Naive B cell (primary cell): Measurements from ENCODE around the gene MRPL11. TPM values are rescaled to one million over a fixed set of nuclear protein-coding genes. Genes with fewer than 3 reads are reported as not detected.

ENCODE experiments used
- ATAC-seq, 2 donors: fragments of 150-1000 bp; cut with Tn5 transposase; 2 replicates each; pipeline ENCODE4 v1.10.0; 2021; ENCODE audit warnings: low read depth in 2 of 2, mild to moderate bottlenecking in 2 of 2, moderate library complexity in 2 of 2
- DNase-seq: peaks from one replicate; pipeline ENCODE4 v3.0.0; 2022
- H3K27ac Mint-ChIP-seq, 6 donors: one replicate each; pipeline ENCODE4 v1.8.0; 2020 to 2022; ENCODE audit warnings: mild to moderate bottlenecking in 6 of 6, mixed read lengths in 6 of 6, moderate library complexity in 5 of 6, inconsistent platforms in 2 of 6
- H3K27me3 Mint-ChIP-seq, 3 donors: one replicate each; pipeline ENCODE4 v1.8.0; 2021 to 2022; ENCODE audit warnings: mixed read lengths in 3 of 3, mild to moderate bottlenecking in 1 of 3
- H3K36me3 Mint-ChIP-seq, 2 donors: one replicate each; pipeline ENCODE4 v1.8.0; 2020 to 2022; ENCODE audit warnings: mixed read lengths in 2 of 2, inconsistent platforms in 1 of 2, mild to moderate bottlenecking in 1 of 2
- H3K4me1 Mint-ChIP-seq, 3 donors: one replicate each; pipeline ENCODE4 v1.8.0; 2020 to 2022; ENCODE audit warnings: mixed read lengths in 3 of 3, inconsistent platforms in 1 of 3, mild to moderate bottlenecking in 1 of 3, moderate library complexity in 1 of 3
- H3K4me3 Mint-ChIP-seq, 8 donors: one replicate each; pipeline ENCODE4 v1.8.0; 2020 to 2022; ENCODE audit warnings: mild to moderate bottlenecking in 8 of 8, mixed read lengths in 8 of 8, moderate library complexity in 8 of 8, inconsistent platforms in 2 of 8
- H3K9me3 Mint-ChIP-seq, 7 donors: one replicate each; pipeline ENCODE4 v1.8.0; 2020 to 2022; ENCODE audit warnings: mixed read lengths in 7 of 7, mild to moderate bottlenecking in 5 of 7, inconsistent platforms in 2 of 7, moderate library complexity in 1 of 7
- polyA plus RNA-seq, 6 donors: library from polyadenylated mRNA; unstranded; fragments of 300-500 nt; fragmentation: Illumina TruSeq; gene quantifications; one replicate each; pipeline ENCODE4 v1.2.3, GENCODE V29; 2021; ENCODE audit warnings: low read depth in 6 of 6

MRPL11 gene
- polyA plus RNA-seq, 6 donors from 2014 or later, result 69.1 to 95.1 (median 75.1) TPM

DNA sequence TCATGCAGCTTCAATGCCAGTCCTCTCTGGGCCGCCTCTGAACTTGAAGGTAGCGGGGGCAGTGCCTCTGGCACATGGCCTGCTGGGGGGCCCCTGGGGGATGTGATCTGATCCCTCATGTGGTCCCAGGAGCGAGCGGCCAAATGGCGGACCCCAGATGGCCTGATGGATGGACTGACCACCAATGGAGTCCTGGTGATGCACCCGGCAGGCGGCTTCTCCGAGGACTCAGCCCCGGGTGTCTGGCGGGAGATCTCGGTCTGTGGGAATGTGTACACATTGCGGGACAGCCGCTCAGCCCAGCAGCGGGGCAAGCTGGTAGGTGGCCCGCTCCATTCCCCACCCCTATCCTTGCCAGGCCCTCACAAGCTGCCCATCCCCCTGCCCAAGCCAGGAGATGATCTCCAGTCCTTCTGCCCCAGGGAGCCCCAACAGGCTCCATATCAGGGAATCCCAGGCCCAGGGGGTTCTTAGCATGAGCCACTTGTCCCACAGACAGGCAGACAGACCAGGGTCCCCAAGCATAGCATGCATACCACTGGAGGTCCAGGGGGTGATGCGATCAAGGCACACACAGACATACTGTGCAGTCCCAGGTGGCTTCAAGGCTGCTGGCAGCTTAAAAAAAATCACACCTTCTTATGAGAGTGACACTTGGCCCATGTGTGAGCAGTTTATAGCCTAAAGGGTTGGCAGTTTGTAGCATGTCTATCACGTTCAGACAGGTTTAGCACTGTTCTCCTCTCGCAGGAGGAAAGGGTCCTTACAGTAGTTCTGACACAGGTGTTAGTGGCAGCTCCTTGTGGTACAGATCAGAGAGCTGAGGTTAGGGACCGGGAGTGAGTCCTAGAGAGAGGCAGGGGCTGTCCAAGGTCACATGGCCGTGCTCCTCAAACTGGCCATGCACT is 35.2 kb upstream of the MRPL11 start:
- H3K9me3 Mint-ChIP-seq, result no peaks in the 10 kb centered on the region
- no peaks in the 10 kb centered on the region for H3K27me3 Mint-ChIP-seq
- DNase-seq (no peak), ATAC-seq (no peak)
- no peaks in the 10 kb centered on the region for H3K36me3 Mint-ChIP-seq
- H3K27ac Mint-ChIP-seq, result no peak overlapping the region
- peaks cover 8 to 18% (median 17%) of the 10 kb centered on the region in 3 donors for H3K4me1 Mint-ChIP-seq
- H3K4me3 Mint-ChIP-seq, result no peak overlapping the region

DNA sequence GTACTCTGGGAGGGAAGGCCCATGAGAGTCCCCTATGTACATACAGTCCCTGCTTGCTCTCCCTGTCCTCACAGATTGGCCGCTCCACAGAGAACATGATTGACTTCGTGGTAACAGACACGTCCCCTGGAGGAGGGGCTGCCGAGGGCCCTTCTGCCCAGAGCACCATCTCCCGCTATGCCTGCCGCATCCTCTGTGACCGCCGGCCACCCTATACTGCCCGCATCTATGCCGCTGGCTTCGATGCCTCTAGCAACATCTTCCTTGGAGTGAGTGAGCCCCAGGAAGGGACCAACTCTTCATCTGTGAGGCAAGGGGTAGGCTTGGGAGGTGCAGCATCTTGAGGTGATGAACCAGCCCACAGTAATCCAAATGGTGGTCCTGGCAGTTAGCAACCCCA is 34.5 kb upstream of the MRPL11 start:
- DNase-seq (no peak), ATAC-seq (no peak)
- H3K4me1 Mint-ChIP-seq, result peaks cover 10 to 15% (median 12%) of the 10 kb centered on the region in 3 donors
- H3K4me3 Mint-ChIP-seq, result peak overlapping the region in 1 of 8 donors; percentile 21
- no peak overlapping the region for H3K27ac Mint-ChIP-seq
- no peaks in the 10 kb centered on the region for H3K27me3 Mint-ChIP-seq
- H3K9me3 Mint-ChIP-seq, result no peaks in the 10 kb centered on the region
- no peaks in the 10 kb centered on the region for H3K36me3 Mint-ChIP-seq

DNA sequence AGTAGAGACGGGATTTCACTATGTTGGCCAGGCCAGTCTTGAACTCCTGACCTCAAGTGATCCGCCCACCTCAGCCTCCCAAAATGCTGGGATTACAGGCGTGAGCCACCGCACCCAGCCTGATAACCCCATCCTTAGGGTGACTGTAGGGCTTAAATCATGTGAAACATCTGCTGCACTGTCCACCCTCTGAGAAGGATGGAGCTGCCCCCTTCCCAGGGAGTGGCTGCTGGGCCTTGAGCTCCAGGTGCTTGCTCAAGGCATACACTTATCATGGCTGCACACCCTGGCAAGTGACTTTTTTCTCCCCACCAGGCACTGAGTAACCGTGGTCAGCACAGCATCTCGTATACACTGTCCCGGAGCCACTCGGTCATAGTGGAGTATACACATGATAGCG is 33.4 kb upstream of the MRPL11 start:
- no peaks in the 10 kb centered on the region for H3K27me3 Mint-ChIP-seq

DNA sequence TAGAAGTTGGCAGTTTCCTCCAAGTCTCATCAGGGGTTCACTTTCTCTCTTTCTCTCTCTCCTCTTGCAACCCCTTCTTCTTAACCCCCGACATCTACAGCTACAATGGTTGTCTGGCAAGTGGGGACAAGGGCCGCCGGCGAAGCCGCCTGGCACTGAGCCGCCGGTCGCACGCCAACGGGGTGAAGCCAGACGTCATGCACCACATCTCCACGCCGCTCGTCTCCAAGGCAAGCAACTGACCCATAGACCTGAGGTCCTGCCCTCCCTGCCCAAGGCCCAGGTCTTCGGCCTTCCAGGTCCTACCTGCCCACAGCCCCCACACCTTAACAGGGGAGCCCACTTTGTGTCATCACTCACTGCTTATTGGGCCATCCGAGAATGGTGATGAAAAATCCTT is 32.5 kb upstream of the MRPL11 start:
- Mint-ChIP-seq H3K4me1 (peaks cover 12 to 18% (median 16%) of the 10 kb centered on the region in 3 donors), H3K27ac (no peak overlapping the region), H3K36me3 (no peaks in the 10 kb centered on the region), H3K4me3 (peak overlapping the region in 1 of 8 donors; percentile 52), H3K9me3 (no peaks in the 10 kb centered on the region), H3K27me3 (no peaks in the 10 kb centered on the region)
- no peak for ATAC-seq
- DNase-seq, result no peak

More for the DNA sequence above, 33.4 kb upstream of the MRPL11 start:
- no peak for ATAC-seq
- no peaks in the 10 kb centered on the region for H3K9me3 Mint-ChIP-seq
- peak overlapping the region in 1 of 8 donors; percentile 30 for H3K4me3 Mint-ChIP-seq
- H3K27ac Mint-ChIP-seq, result no peak overlapping the region
- peaks cover 11 to 19% (median 13%) of the 10 kb centered on the region in 3 donors for H3K4me1 Mint-ChIP-seq
- H3K36me3 Mint-ChIP-seq, result no peaks in the 10 kb centered on the region
- DNase-seq, result no peak

DNA sequence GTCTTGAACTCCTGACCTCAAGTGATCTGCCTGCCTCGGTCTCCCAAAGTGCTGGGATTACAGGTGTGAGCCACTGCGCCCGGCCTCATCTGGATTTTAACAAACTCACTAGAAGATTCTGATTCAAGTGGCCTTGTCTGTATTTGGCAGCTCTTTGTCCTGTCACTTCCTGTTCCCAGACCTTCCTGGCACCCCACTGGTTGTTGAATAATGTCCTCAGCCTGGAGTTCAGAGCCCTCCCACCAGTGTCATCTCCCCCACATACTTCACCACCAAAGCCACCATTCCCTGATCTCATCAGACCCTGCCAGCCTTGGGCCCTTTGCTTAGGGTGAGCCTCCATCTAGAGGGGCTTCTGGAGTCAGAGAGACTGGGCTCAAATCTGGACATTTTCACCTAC is 31.4 kb upstream of the MRPL11 start:
- no peaks in the 10 kb centered on the region for H3K36me3 Mint-ChIP-seq
- ATAC-seq (no peak), DNase-seq (no peak)
- H3K9me3 Mint-ChIP-seq, result no peaks in the 10 kb centered on the region
- peak overlapping the region in 1 of 8 donors; percentile 52 for H3K4me3 Mint-ChIP-seq
- peak overlapping the region in 2 of 6 donors; percentile 42 for H3K27ac Mint-ChIP-seq
- H3K27me3 Mint-ChIP-seq, result no peaks in the 10 kb centered on the region
- peaks cover 23 to 29% (median 28%) of the 10 kb centered on the region in 3 donors for H3K4me1 Mint-ChIP-seq

DNA sequence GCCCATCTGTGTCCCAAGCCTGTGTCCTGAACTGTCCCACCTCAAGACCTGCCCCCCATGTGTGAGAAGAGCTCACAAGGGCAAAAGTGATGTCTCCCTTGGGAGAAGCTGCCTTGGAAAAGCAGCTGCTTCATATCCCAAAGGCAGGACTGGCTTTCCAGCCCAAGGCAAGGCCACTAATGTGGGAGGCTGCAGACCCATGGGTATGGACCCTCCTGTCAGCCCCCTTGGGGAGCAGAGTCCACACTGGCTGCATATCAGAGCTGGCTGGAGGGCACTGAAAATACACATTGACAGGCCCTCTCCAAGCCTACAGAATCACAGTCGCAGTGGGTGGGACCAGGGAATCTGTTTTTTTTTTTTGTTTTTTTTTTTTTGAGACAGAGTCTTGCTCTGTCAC is 30.8 kb upstream of the MRPL11 start:
- Mint-ChIP-seq H3K4me3 (peak overlapping the region in 2 of 8 donors; percentile 35 to 89), H3K27ac (no peak overlapping the region), H3K36me3 (no peaks in the 10 kb centered on the region), H3K9me3 (no peaks in the 10 kb centered on the region), H3K27me3 (no peaks in the 10 kb centered on the region), H3K4me1 (peaks cover 25 to 33% (median 30%) of the 10 kb centered on the region in 3 donors)
- DNase-seq (no peak), ATAC-seq (no peak)

DNA sequence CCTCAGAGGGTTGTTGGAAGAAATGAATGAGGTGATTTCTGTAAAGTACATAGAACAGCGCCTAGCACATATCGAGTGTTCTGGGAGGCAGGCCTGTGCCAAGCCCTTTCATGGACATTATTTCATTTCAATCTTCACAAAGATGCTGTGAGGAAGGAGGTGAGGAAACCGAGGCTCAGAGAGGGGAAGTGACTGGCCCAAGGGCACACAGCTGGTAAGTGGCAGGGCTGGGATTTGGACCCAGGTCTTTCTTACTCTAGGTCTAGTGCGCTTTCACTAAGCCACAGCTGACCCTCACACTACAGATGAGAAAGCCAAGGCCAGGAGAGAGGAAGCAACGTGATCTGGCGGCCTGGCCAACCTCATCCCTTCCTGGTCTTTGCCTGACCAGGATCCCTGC is 30.0 kb upstream of the MRPL11 start:
- no peaks in the 10 kb centered on the region for H3K9me3 Mint-ChIP-seq
- no peak for DNase-seq
- peaks cover 25 to 35% (median 30%) of the 10 kb centered on the region in 3 donors for H3K4me1 Mint-ChIP-seq
- no peak for ATAC-seq
- no peaks in the 10 kb centered on the region for H3K36me3 Mint-ChIP-seq
- no peaks in the 10 kb centered on the region for H3K27me3 Mint-ChIP-seq
- peak overlapping the region; percentile 28 to 95 (median 79) for H3K4me3 Mint-ChIP-seq
- peak overlapping the region in 1 of 6 donors; percentile 49 for H3K27ac Mint-ChIP-seq

DNA sequence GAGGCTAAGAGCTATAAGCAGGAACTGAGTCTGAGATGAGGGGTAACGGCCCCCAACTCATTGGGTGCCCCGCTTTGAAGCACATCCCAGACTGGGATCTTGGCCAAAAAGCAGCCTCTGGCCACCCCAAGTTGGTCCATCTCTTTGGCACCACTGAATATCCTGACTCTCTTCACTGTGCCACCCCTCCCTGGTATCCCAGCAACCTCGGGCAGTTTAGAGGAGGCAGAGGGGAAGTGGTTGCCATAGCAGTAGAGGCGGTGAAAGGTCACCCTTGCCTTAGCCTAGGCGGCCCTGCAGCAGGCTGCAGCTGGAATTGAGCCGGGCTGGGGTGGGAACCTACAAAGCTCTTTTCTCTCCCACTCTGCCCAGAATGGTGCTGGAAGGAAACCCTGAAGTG is 29.1 kb upstream of the MRPL11 start:
- Mint-ChIP-seq H3K27me3 (no peaks in the 10 kb centered on the region), H3K4me3 (peak overlapping the region; percentile 79 to 96 (median 90)), H3K36me3 (no peaks in the 10 kb centered on the region), H3K4me1 (peaks cover 25 to 41% (median 33%) of the 10 kb centered on the region in 3 donors), H3K9me3 (peaks cover 0 to 1% (median 0%) of the 10 kb centered on the region in 7 donors), H3K27ac (peak overlapping the region in 3 of 6 donors; percentile 70 to 88 (median 70))
- DNase-seq, result no peak
- ATAC-seq, result no peak

DNA sequence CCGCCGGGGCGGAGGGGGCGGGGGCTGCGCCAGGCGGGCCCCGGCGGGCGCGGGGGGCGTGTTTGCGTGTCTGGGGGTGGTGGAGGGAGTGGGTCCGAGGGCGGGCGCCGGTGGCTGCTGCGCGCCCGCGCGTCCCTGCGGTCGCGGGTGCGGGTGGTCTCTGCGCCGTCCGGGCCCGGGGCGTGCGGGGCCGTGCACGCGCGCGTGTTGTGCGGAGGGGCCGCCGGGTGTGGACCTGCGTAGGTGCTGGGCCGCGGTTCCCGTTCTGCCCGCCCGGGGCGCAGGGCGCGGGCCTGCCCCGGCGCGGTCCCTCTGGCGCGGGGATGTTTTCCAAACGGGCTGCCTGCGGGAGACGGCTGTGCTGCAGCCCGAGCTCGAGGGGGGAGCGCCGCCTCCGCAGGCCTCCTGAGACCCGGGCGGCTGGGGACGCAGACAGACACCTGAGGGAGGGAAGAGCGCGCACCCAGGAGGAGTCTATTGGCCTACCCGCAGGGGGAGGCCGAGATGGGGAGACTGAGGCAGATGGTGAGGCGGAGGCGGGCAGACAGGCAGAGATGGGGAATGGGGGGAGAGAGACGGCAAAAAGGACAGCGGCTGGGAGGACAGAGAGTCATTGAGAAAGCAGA is 28.5 kb upstream of the MRPL11 start:
- H3K4me1 Mint-ChIP-seq, result peaks cover 25 to 44% (median 39%) of the 10 kb centered on the region in 3 donors
- peaks cover 0 to 1% (median 0%) of the 10 kb centered on the region in 7 donors for H3K9me3 Mint-ChIP-seq
- DNase-seq, result no peak
- H3K36me3 Mint-ChIP-seq, result no peaks in the 10 kb centered on the region
- peak; percentile 59 to 60 for ATAC-seq
- H3K27ac Mint-ChIP-seq, result peak overlapping the region in 5 of 6 donors; percentile 70 to 93 (median 78)
- peak overlapping the region; percentile 79 to 96 (median 90) for H3K4me3 Mint-ChIP-seq
- H3K27me3 Mint-ChIP-seq, result no peaks in the 10 kb centered on the region

DNA sequence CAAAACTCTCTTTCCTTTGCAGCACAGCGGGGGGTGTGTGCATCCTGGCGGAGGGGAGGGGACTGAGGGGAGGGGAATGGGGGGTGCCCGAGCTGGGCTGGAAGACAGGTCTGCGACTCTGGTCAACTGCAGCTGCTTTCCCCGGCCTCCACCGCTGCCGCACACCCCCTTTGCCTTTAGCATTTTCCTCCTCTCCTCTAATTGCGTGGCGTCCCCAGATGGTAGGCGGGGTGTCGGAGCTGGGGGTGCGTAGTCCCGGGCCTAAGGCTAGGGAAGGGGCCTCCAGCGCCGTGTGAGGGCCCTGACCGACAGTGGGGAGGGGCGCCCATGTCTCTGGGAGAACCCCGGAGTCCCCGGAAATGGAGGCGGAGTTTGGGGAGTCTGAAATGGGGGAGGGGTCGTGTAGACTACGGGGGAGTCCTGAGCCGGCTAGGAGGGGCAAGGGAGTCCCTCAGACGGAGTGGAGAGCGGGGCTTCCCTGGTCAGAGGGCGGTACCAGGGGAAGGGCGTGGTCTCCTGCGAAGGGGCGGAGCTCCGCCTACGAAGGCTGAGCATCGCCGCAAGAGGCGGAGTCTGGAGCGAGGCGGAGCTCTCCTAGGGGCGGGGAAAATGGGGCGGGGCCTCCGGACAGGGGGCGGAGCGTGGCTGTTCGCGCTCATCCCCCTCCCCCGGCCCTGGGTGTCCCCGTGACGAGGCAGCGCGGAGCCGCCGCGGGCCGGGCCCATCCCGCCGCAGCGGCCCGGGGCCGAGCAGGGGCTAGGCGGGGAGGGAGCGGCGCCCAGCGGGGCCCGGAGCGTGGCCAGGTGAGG is 27.8 kb upstream of the MRPL11 start, which contains the start of gene PELI3:
PELI3 (plus strand) TSS at position 681 of the 809 bp plus-strand sequence. CDS start 1,224 bp downstream, outside the sequence.
- H3K27ac Mint-ChIP-seq, result peak within 1 kb of the TSS; percentile 88 to 97 (median 92)
- peak; percentile 82 to 83 for ATAC-seq
- peak; percentile 91 for DNase-seq
- H3K27me3 Mint-ChIP-seq, result no peaks in the 10 kb centered on the region
- no peaks in the 10 kb centered on the region for H3K36me3 Mint-ChIP-seq
- peaks cover 0 to 1% (median 0%) of the 10 kb centered on the region in 7 donors for H3K9me3 Mint-ChIP-seq
- H3K4me1 Mint-ChIP-seq, result peaks cover 28 to 50% (median 46%) of the 10 kb centered on the region in 3 donors
- peak within 1 kb of the TSS; percentile 89 to 96 (median 92) for H3K4me3 Mint-ChIP-seq

DNA sequence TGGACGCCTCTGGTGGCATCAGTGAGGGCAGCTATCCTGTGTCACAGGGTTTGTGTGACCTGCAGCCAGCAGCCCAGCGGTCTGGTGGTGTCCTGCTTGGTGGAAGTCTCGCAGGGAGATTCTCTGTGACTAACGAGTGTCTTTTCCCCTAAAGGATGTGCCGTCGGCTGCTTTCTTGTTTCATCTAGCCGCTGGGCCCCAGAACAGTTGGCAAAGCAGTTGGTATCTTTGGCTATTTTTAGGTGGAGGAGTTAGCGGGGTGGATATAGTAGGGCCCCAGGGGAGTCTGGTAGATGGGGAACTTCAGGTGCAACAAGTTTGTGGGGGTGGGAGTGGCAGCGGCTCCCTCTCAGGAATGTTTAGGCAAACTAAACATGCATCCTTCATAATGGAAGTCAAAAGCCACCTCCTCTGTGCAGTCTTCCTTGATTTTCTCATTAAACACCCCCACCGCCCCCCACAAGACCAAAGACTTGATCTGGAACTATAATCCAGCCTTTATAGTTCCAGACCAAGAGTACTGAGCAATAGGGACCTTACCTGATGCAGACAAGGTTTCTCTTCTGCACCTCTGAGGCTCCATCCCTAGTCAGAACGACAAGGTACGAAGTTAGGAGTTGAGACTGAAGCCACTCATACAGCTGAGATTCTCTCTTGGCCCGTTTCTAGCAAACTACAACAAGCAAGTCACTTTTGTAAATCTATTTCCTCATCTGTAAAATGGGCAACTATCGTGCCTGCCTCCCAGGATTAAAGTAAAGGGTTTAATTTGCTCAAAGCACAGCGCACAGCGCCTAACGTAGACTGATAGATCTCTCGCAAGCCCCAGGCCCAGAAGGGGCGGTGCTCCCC is 27.0 kb upstream of the MRPL11 start:
- H3K4me3 Mint-ChIP-seq, result peak overlapping the region; percentile 89 to 95 (median 92)
- peak; percentile 29 for DNase-seq
- H3K4me1 Mint-ChIP-seq, result peaks cover 24 to 53% (median 48%) of the 10 kb centered on the region in 3 donors
- peaks cover 0 to 1% (median 0%) of the 10 kb centered on the region in 7 donors for H3K9me3 Mint-ChIP-seq
- peak overlapping the region; percentile 88 to 97 (median 92) for H3K27ac Mint-ChIP-seq
- H3K36me3 Mint-ChIP-seq, result no peaks in the 10 kb centered on the region
- H3K27me3 Mint-ChIP-seq, result no peaks in the 10 kb centered on the region
- no peak for ATAC-seq

DNA sequence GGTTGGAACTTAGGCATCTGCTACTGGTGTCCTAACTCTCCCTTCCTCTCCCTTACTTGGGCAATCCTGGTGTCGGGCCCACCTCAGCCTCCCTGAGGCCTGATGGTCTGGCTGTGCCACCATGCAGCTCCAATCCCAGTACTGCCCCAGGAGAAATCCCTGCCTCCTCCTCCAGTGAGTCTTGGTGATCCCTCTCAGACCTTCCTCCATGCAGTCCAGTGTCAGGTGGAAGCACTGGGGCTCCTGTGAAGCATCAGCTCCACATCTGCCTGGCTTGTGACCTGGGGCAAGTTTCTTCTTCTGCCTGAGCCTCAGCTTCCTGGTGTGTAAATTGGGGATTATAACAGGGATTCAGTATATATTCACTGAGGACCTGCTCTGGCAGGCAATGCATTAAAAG is 26.3 kb upstream of the MRPL11 start:
- H3K36me3 Mint-ChIP-seq, result no peaks in the 10 kb centered on the region
- peak overlapping the region in 1 of 6 donors; percentile 69 for H3K27ac Mint-ChIP-seq
- no peaks in the 10 kb centered on the region for H3K27me3 Mint-ChIP-seq
- ATAC-seq, result no peak
- H3K4me3 Mint-ChIP-seq, result peak overlapping the region in 6 of 8 donors; percentile 89 to 95 (median 92)
- DNase-seq, result no peak
- peaks cover 24 to 56% (median 44%) of the 10 kb centered on the region in 3 donors for H3K4me1 Mint-ChIP-seq
- peaks cover 0 to 1% (median 0%) of the 10 kb centered on the region in 7 donors for H3K9me3 Mint-ChIP-seq
